GM18517 (cell line): Measurements from ENCODE around the gene ENTPD1.
"Not testable (repeated sequence)": the region's sequence is repeated elsewhere in the genome, so short reads cannot be mapped to it uniquely, and the experiment has no call there.

Experiments
- ATAC-seq: cut with Tn5 transposase; IDR thresholded peaks from one replicate; pipeline ENCODE4 v1.9.1; 2021; ENCODE audit warnings: mild to moderate bottlenecking, moderate library complexity; ENCODE audit not compliant: unreplicated experiment

The ENTPD1 gene

DNA sequence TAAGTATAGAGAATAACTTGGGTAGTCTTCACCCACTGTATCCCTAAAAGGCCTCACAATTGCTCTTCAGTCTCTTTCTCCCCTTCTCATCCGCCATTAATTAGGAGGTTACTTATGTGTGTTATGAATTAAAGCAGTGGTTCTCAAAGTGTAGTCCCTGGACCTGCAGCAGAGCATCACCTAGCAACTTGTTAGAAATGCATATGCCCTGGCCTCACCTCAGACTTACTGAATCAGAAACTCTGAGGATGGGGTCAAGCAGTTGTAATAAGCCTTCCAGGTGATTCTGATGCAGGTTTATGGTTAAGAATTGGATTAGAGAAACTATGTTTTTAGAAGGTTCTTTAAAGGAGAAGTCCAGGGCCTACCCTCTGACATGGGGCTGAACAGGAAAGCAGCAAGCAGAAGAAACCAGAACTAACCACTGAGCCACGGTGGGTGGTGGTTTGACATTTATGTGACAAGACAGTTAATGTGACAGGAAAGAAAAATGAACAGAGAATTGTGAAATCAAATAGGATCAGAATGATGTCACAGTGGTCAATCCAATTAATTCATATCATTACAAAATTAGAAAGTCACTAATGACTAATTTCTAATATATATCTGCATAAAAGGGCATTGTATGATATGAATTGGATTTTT is 37.6 kb downstream of the ENTPD1 start:
- peak; percentile 34 for ATAC-seq

DNA sequence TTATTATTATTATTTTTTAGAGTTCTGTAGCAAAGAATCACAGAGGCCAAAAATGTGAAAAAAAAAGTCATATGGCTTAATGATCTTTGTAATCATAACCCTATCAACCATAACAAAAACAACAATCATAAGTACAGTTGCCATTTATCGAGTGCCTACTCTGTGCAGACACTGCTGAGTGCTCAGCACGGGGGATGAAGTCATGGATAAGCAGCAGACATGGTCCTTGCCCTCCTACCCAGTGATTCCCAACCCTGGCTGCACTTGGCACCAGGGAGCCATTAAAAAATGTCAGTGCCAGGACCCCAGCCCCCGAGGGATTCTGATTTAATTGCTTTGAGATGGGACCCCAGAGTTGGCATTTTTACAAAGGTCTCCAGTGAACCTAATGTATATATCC is 38.2 kb downstream of the ENTPD1 start:
- ATAC-seq, result no peak

DNA sequence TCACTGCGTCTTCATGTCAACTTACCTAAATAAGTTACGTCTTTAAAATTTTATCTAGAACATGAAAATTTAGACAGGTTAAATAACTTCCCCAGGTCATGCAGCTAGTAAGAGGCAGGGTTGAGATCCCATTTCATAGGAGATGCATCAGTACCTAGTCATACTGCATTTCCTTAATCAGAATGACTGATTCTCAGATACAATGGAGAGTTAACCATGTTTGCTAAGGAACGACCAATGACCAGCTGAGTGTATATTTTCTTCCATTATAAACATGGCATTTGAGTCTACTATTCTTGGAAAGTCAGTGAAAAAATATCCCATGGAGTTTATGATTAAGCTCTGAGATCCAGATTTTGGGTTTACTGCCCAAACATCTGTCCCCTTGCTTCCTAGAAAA is 39.6 kb downstream of the ENTPD1 start:
- no peak for ATAC-seq

DNA sequence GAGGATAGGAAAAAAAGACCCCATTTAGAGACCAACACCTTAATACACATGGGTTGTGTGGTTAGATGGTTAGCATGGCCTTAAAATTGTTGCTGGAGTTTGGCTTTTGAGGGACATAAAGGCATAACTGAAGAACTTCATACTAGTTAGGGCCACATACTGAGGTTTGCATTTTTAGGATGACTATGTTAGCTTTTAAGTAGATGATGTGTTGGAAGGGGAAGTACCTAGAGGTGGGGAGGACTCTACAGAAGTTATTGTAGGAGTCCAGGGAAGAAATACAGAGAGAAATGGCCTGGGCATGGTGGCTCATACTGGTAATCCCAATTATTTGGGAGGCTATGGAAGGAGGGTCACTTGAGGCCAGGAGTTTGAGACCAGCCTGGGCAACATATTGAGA is 40.5 kb downstream of the ENTPD1 start:
- ATAC-seq, result no peak

DNA sequence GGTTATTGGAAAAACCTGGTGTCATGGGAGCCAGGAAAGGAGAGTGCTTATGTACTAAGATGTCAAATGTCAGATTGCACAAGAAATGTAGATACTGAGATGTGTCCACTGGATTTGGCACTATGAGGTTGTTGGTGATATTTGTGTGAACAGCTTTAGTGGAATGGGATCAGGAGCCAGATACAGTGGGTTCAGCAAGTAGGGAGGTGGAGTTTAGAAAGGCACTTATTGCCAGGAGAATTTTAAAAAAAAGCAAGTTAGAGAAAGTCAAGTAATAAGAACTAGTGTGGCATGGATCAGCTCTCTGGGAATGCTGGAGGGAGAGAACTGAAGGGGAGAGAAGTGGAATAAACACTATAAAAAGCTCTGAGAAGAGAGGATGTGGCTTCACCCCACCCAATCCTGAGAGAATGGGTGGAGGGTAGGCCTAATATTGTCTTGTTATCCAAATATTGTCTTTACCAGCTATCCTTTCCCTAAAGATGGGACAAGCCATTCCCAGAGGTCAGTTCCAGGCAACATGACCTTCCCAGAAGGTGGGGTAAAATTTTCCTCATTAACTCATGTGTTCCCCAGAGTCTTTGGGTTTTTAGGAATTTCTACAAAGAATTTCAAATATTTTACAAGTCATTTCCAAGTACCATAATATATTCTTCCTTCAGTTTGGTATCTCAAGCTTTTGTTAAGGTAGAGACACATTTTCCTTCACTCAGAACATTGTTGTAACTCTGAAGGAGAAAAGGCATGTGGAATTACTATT is 42.3 kb downstream of the ENTPD1 start:
- ATAC-seq, result no peak

DNA sequence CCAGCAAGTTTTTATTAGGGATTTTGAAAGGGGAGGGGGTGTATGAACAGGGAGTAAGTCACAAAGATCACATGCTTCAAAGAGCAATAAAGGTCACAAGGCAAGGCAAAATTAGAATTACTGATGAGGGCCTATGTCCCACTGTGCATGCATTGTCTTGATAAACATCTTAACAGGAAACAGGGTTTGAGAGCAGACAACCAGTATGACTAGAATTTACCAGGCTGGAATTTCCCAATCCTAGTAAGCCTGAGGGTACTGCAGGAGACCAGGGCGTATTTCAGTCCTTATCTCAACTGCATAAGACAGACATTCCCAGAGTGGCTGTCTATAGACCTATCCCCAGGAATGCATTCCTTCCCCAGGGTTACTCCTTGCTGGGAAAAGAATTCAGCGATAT is 44.3 kb downstream of the ENTPD1 start:
- not testable (repeated sequence) for ATAC-seq

DNA sequence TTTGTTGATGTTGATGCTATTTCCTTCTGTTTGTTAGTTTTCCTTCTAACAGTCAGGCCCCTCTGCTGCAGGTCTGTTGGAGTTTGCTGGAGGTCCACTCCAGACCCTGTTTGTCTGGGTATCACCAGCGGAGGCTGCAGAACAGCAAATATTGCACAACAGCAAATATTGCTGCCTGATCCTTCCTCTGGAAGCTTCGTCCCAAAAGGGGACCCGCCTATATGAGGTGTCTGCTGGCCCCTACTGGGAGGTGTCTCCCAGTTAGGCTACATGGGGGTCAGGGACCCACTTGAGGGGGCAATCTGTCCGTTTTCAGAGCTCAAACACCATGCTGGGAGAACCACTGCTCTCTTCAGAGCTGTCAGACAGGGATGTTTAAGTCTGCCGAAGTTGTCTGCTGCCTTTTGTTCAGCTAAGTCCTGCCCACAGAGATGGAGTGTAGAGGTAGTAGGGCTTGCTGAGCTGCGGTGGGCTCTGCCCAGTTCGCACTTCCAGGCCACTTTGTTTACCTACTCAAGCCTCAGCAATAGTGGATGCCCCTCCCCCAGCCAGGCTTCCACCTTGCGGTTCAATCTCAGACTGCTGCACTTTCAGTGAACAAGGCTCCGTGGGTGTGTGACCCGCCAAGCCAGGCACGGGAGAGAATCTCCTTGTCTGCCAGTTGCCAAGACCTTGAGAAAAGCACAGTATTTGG is 50.9 kb downstream of the ENTPD1 start:
- ATAC-seq, result not testable (repeated sequence)

DNA sequence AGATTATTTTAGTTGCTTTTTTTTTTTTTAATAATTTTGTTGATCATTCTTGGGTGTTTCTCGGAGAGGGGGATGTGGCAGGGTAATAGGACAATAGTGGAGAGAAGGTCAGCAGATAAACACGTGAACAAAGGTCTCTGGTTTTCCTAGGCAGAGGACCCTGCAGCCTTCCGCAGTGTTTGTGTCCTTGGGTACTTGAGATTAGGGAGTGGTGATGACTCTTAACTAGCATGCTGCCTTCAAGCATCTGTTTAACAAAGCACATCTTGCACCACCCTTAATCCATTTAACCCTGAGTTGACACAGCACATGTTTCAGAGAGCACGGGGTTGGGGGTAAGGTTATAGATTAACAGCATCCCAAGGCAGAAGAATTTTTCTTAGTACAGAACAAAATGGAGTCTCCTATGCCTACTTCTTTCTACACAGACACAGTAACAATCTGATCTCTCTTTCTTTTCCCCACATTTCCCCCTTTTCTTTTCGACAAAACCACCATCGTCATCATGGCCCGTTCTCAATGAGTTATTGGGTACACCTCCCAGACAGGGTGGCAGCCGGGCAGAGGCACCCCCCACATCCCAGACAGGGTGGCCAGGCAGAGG is 52.8 kb downstream of the ENTPD1 start:
- ATAC-seq, result not testable (repeated sequence)

DNA sequence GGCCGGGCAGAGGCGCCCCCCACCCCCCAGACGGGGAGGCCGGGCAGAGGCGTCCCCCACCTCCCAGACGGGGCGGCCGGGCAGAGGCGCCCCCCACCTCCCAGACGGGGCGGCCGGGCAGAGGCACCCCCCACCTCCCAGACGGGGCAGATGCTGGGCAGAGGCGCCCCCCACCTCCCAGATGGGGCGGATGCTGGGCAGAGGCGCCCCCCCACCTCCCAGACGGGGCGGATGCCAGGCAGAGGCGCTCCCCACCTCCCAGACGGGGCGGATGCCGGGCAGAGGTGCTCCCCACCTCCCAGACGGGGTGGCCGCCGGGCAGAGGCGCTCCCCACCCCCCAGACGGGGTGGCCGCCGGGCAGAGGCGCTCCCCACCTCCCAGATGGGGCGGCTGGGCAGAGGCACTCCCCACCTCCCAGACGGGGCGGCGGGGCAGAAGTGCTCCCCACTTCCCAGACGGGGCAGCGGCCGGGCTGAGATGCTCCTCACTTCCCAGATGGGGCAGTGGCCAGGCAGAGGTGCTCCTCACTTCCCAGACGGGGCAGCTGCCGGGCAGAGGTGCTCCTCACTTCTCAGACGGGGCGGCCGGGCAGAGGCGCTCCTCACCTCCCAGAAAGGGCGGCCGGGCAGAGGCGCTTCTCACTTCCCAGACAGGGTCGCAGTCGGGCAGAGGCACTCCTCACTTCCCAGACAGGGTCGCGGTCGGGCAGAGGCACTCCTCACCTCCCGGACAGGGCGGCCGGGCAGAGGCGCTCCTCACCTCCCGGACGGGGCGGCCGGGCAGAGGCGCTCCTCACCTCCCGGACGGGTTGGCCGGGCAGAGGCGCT is 53.6 kb downstream of the ENTPD1 start:
- ATAC-seq, result no peak

DNA sequence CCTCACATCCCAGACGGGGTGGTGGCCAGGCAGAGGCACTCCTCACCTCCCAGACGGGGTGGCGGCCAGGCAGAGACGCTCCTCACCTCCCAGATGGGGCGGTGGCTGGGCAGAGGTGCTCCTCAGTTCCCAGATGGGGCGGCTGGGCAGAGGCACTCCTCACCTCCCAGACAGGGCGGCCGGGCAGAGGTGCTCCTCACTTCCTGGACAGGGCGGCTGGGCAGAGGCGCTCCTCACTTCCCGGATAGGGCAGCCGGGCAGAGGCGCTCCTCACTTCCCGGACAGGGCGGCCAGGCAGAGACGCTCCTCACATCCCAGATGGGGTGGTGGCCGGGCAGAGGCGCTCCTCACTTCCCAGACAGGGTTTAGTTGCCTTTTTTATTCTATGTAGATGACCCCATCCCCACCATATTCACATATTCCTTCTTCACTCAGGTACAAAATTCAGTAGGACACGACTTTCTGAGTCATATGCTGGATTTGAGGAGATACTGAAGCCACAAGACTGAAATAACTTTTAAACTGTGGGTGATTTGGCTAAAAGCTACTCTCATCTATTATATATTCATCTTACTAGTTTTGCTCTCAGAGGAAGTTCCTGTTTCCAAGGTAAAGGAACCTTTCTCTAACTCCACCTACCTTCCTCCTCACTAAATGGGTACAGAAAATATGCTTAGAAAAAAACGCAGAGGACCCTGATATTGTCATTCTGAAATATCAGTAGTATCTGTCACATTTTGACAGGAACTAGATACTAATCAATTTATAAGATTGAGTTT is 54.4 kb downstream of the ENTPD1 start:
- ATAC-seq, result no peak

DNA sequence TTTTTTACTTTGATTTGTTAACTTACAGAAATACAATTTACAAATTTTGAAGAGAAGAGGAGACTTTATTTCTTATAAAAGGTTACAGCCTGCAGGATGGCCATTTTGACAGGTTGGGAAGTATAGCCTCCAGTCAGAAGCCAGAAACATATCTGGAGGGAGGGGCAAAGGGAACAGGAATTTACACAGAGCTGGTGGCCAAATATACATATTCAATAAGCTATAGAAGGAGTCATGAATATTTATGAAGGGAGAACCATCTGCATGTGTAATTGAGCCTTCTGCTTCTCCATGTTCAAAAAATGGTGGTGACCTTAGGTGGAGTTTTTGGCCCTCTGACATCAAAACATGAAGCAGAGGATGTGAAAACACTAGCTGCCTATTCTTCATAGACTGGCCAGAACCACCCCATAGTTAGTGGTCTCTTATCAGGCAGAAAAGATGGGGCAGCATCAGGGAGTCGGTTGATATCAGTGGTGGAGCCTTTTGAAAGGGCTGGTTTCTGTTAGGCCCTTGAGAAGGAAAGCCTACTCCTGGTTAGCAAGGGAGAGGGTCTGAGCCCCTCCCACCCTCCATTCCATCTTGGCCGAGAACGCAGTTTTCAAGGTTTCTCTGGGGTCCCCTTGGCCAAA is 57.2 kb downstream of the ENTPD1 start:
- no peak for ATAC-seq

DNA sequence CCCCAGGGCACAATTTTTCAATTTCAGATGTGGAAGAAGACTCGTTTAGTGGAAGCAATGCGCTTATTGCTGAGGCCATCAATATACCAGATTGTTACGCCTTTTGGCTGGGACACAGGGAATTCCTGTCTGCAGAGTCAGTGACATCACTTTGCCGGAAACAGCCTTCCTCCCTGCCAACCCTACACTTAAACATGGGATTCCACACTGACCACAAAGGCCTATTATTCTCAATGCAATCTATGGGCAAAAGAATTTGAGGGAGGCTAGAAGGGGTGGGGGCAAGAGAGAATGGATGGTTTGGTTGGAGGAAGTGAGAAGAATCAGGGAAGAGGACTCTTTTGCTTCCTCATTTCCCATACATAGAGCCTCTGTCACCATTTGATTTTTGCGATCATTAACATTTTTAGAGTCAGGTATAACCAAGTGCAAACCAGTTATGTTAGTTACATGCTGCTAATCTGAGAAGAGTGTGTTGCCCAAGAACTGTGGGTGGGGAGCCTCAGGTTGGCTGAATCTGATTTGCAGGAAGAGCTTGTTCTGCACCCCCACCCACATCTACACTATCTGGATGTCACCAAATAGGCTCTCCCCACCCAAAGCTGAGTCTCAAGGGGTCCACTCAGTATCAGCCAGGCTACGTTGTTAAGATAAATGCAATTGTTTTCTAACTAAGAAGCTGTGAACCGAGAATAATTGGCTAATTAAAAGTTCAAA is 58.2 kb downstream of the ENTPD1 start:
- no peak for ATAC-seq

DNA sequence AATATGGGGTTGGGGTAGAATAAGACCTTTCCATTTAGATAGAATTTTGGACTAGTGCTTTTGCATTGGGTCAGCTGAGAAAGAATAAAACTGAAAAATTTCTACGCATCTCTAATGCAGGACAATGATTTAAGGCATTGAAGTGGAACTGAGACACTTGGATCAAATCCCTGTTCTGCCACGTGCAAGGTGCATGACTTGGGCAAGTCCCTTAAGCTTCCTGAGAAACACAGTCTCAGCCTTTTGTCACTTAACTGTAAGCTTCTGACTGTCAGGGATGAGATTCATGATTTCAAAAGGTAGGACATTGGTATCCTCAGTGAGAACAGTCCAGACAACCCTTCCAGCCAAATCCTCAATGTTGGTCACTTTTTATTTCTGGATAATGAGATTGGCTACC is 59.2 kb downstream of the ENTPD1 start:
- ATAC-seq, result no peak

DNA sequence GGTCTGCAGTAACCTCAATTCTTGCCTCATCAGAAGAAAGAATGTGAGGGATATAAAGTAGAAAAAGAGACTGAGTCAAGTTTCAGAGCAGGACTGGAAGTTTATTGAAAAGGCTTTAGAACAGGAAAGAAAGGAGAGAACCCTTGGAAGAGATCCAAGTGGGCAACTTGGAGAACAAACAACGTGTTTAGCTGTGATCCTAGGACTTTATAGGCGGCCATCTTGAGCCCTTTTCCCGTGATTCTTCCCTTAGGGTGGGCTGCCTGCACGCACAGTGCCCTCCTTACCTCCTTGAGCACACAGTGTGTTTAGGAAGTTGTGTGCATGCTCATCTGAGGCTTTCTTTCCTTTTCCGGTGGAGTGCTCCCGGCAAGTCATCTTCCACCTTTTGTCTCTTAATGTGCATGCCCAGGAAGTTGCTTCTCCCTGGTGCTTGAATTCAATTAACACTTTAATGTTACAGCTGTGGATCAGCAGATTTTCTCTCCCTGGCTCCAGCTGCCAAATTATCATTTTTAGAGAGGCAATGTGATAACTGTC is 59.8 kb downstream of the ENTPD1 start:
- no peak for ATAC-seq

DNA sequence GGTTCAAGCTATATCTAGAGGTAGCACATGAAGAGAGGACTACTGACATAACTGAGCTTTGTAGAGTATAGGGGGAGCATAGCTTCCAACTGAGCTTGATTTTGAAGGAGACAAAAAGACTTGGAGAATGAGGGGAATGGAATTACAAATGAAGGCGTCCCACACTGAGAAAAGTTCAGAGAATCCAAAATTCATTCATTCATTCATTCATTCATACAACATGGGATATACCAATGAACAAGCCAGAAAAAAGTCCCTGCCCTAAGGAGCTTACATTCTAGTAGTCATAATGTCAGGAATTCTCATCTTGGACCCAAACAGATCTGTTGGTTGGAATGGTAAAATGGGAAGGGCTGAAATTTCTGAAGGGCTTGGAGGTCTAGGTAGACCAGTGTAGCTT is 62.0 kb downstream of the ENTPD1 start:
- ATAC-seq, result no peak

DNA sequence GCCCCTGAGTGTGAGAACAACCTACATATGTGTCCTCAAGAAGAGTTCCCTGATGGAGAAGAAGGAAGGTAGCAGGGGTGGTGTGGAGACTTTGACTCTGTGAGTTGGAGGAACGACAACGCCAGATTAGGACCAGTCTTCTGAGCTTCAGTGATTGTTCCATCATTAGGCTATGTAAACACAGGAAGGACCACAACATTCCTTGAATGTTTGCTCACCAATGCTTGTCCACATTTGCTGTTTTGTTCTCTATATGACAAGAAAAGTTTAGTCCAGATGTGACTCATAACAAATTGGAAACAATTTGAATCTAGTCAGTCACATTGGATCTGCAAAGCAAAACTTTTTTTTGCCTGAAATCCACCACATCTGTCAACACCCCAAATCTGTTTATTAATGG is 62.7 kb downstream of the ENTPD1 start:
- ATAC-seq, result no peak

DNA sequence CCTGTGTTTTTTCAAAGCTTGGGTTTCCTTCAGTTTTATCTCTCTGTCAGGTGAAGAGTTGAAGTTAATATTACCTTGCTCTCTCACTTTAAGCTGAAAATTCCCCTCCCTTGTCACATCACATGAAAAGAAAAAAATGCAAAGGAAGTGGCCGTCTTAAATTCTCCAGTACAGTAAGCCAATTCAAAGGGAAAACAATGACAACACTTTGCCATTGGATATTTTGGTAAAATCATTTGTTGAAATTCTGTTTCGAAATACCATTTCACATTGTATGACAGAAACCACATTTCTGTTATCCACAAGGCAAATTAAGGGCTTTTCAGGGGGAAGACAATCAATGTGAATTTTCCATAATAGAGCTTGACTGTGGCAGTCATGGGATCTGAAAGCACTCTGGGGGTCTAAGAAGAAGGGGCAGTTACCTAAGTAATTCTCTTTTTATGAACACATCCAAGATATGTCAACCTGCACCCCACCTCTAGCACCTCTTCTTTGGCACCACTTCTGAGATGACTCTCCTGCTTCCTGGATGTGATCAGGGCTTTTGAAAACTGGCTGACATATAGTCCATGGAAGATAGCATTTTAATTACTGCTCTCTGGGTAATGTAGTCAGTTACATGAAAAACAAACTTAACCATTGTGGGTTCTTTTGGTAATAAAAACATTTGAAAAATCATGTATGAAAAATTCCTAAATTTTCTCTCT is 63.8 kb downstream of the ENTPD1 start:
- no peak for ATAC-seq

DNA sequence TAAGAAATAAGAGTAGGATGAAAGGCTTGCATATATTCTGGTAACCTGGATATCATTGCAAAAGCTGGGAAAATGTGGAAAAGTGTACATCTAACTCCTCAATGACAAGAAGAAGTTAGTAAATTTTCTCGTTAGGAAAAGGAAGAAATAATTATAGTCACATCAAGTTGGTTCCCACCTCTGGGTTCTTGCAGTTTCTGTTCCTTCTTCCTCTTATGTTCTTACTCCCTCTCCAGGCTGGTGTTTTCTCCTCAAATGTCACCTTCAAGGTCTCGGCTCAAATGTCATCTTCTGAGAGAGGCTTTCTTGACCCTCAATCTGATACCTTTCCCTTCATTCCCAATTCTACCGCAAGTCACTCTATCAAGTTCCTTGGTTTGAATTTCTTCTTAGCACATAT is 64.4 kb downstream of the ENTPD1 start:
- ATAC-seq, result no peak
